ENCODE data around the gene HHATL.

HHATL gene

DNA sequence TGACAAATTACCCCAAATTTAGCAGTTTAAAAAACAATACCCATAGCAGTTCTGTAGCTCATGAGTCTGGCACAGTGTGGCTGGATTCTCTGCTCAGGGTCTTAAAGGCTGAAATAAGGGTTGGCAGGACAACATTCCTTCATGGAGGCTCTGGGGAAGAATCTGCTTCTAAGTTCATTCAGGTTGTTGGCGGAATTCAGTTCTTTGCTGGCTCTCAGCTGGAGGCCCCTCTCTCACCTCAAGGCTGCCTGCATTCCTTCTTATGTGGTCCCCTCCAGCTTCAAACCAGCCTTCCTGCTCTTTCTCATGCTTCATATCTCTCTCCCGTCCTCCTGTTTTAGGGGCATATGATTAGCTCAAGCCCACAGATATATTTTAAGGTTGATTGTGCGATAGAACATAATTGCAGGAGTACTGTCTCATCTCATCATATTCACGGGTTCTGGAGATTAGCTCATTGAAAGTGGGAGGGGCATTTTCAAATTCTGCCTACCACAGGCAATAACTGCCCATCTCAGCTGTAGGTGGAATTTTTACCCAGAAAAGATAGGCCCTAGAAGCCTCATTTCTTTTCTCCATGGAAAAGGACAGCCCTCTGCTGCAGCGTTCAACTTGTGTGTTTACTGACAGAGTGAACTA is 54.7 kb downstream of the HHATL start:
- DNase-seq, result no peak
